Neuronal stem cell (in vitro differentiated cells): ENCODE measurements around the gene GSTP1. TPM values are rescaled to one million over a fixed set of nuclear protein-coding genes. Genes with fewer than 3 reads are reported as not detected.
A peak's percentile ranks its signal among the peaks of the same experiment; 100 is the strongest.

ENCODE experiments used
- DNase-seq: peaks from one replicate; pipeline ENCODE4 v3.0.0-alpha.2; 2013; ENCODE audit warnings: low spot score
- H2AFZ ChIP-seq: one replicate; pipeline ENCODE4 v1.6.1; 2013; ENCODE audit warnings: mild to moderate bottlenecking, low read length, inconsistent platforms
- H2AK5ac ChIP-seq: 2 replicates; pipeline ENCODE4 v1.6.1; 2013; ENCODE audit warnings: low read depth, mild to moderate bottlenecking, inconsistent platforms, low read length, moderate library complexity, mixed read lengths
- H2BK120ac ChIP-seq: 2 replicates; pipeline ENCODE4 v1.6.1; 2013; ENCODE audit warnings: low read depth, mild to moderate bottlenecking, inconsistent platforms, low read length, moderate library complexity, mixed read lengths
- H2BK12ac ChIP-seq: one replicate; pipeline ENCODE4 v1.6.1; 2013; ENCODE audit warnings: low read length, inconsistent platforms
- H2BK15ac ChIP-seq: 2 replicates; pipeline ENCODE4 v1.6.1; 2013; ENCODE audit warnings: mild to moderate bottlenecking, low read length, inconsistent platforms, mixed read lengths
- H2BK5ac ChIP-seq: one replicate; pipeline ENCODE4 v1.6.1; 2013; ENCODE audit warnings: inconsistent platforms, mild to moderate bottlenecking, low read length, moderate library complexity
- H3K14ac ChIP-seq: one replicate; pipeline ENCODE4 v1.6.1; 2013; ENCODE audit warnings: low read length, inconsistent platforms
- H3K18ac ChIP-seq: 2 replicates; pipeline ENCODE4 v1.6.1; 2013; ENCODE audit warnings: low read length, inconsistent platforms
- H3K23ac ChIP-seq: 2 replicates; pipeline ENCODE4 v1.6.1; 2013; ENCODE audit warnings: low read depth, mild to moderate bottlenecking, mixed read lengths, low read length, inconsistent platforms; ENCODE audit not compliant: poor library complexity
- H3K27ac ChIP-seq: replicated peaks from 3 replicates; pipeline ENCODE4 v1.5.1; 2013; ENCODE audit warnings: low read length, inconsistent platforms
- H3K27me3 ChIP-seq, 3 experiments: 2 replicates each; pipeline ENCODE4 v1.6.1; 2013; ENCODE audit warnings: low read length in 3 of 3, mild to moderate bottlenecking in 2 of 3, inconsistent platforms in 1 of 3, low read depth in 1 of 3, mixed read lengths in 1 of 3, moderate library complexity in 1 of 3; ENCODE audit not compliant: control insufficient read depth in 3 of 3, insufficient read depth in 3 of 3
- H3K36me3 ChIP-seq, 2 donors: replicated peaks in 1 of 2; 2 replicates each; pipeline ENCODE4 v1.6.1; 2013; ENCODE audit warnings: low read length in 2 of 2; ENCODE audit not compliant: control insufficient read depth in 2 of 2, insufficient read depth in 2 of 2
- H3K4ac ChIP-seq: 2 replicates; pipeline ENCODE4 v1.6.1; 2013; ENCODE audit warnings: inconsistent platforms, mild to moderate bottlenecking, low read length, moderate library complexity
- H3K4me1 ChIP-seq, 2 donors: 1 replicate in 1 of 2; 2 replicates in 1 of 2; pipeline ENCODE4 v1.6.1; 2013; ENCODE audit warnings: low read length in 2 of 2, low read depth in 1 of 2; ENCODE audit not compliant: control insufficient read depth in 2 of 2, insufficient read depth in 1 of 2
- H3K4me2 ChIP-seq: one replicate; pipeline ENCODE4 v1.6.1; 2013; ENCODE audit warnings: mild to moderate bottlenecking, low read length, inconsistent platforms; ENCODE audit not compliant: insufficient read depth, poor library complexity, severe bottlenecking
- H3K4me3 ChIP-seq, 2 donors: 2 replicates each; pipeline ENCODE4 v1.5.1; 2013; ENCODE audit warnings: low read length in 2 of 2, mild to moderate bottlenecking in 2 of 2, inconsistent platforms in 1 of 2, moderate library complexity in 1 of 2
- H3K79me1 ChIP-seq: one replicate; pipeline ENCODE4 v1.6.1; 2013; ENCODE audit warnings: low read depth, mild to moderate bottlenecking, inconsistent platforms, low read length, moderate library complexity
- H3K9ac ChIP-seq: one replicate; pipeline ENCODE4 v1.6.1; 2013; ENCODE audit warnings: mild to moderate bottlenecking, low read depth, low read length, inconsistent platforms; ENCODE audit not compliant: poor library complexity
- H3K9me3 ChIP-seq, 2 donors: replicated peaks in 1 of 2; 2 replicates each; pipeline versions ENCODE3 to v1.6.1; 2013; ENCODE audit warnings: low read length in 2 of 2, mild to moderate bottlenecking in 2 of 2, inconsistent platforms in 1 of 2, low read depth in 1 of 2, mixed read lengths in 1 of 2, moderate library complexity in 1 of 2; ENCODE audit not compliant: control insufficient read depth in 2 of 2, insufficient read depth in 1 of 2
- H4K8ac ChIP-seq: one replicate; pipeline ENCODE4 v1.6.1; 2013; ENCODE audit warnings: low read depth, mild to moderate bottlenecking, inconsistent platforms, low read length, moderate library complexity
- H4K91ac ChIP-seq: one replicate; pipeline ENCODE4 v1.6.1; 2013; ENCODE audit warnings: low read length, low read depth, mild to moderate bottlenecking, inconsistent platforms; ENCODE audit not compliant: poor library complexity
- WGBS, 2 donors: extraction: QIAGEN DNeasy Blood & Tissue Kit; methylation state at CpG; one replicate each; pipeline ENCODE4 v1.1.7; 2013; ENCODE audit warnings: missing lambda C conversion rate in 2 of 2, mixed read lengths in 1 of 2; ENCODE audit not compliant: insufficient read length in 2 of 2, insufficient replicate concordance in 1 of 2; ENCODE audit errors: extremely low coverage in 2 of 2; 5-methylcytosine and 5-hydroxymethylcytosine counted together
- polyA plus RNA-seq, 2 experiments: library from polyadenylated mRNA; stranded (reverse); fragments of 200-250 nt; gene quantifications; one replicate each; pipeline ENCODE4 v1.2.3, GENCODE V29; 2013

GSTP1 gene
- polyA plus RNA-seq (2013, experiment 1 of 2): 927 TPM
- 915 TPM for polyA plus RNA-seq (2013, experiment 2 of 2)

DNA sequence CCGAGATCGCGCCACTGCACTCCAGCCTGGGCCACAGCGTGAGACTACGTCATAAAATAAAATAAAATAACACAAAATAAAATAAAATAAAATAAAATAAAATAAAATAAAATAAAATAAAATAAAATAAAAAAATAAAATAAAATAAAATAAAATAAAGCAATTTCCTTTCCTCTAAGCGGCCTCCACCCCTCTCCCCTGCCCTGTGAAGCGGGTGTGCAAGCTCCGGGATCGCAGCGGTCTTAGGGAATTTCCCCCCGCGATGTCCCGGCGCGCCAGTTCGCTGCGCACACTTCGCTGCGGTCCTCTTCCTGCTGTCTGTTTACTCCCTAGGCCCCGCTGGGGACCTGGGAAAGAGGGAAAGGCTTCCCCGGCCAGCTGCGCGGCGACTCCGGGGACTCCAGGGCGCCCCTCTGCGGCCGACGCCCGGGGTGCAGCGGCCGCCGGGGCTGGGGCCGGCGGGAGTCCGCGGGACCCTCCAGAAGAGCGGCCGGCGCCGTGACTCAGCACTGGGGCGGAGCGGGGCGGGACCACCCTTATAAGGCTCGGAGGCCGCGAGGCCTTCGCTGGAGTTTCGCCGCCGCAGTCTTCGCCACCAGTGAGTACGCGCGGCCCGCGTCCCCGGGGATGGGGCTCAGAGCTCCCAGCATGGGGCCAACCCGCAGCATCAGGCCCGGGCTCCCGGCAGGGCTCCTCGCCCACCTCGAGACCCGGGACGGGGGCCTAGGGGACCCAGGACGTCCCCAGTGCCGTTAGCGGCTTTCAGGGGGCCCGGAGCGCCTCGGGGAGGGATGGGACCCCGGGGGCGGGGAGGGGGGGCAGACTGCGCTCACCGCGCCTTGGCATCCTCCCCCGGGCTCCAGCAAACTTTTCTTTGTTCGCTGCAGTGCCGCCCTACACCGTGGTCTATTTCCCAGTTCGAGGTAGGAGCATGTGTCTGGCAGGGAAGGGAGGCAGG lies at the start of gene GSTP1:
TSS of gene GSTP1 (plus strand) at position 566 of the 958 bp plus-strand sequence. CDS start at position 598, 32 bp downstream.
- Histone ChIP-seq H2AK5ac (peak within 1 kb of the TSS; percentile 96), H3K9me3 (peaks cover 3 to 6% of the 10 kb centered on the region in 2 donors), H4K91ac (peak within 1 kb of the TSS; percentile 81), H3K14ac (no peak within 1 kb of the TSS), H2BK120ac (peak within 1 kb of the TSS; percentile 33), H2BK15ac (peak within 1 kb of the TSS; percentile 50), H2AFZ (peak within 1 kb of the TSS; percentile 92), H3K27me3 (peaks cover 0 to 24% (median 11%) of the 10 kb centered on the region in 3 experiments), H4K8ac (peak within 1 kb of the TSS; percentile 7), H3K36me3 (peaks cover 20 to 39% of the 10 kb centered on the region in 2 donors), H3K79me1 (peaks cover 21% of the 10 kb centered on the region), H3K4me2 (peak within 1 kb of the TSS; percentile 84), H3K23ac (peak within 1 kb of the TSS; percentile 100), H3K18ac (peak within 1 kb of the TSS; percentile 99), H3K4me3 (peak within 1 kb of the TSS; percentile 87 to 88), H3K4me1 (peaks cover 16 to 25% of the 10 kb centered on the region in 2 donors), H3K9ac (peak within 1 kb of the TSS; percentile 92), H3K4ac (peak within 1 kb of the TSS; percentile 66), H2BK12ac (no peak within 1 kb of the TSS), H3K27ac (peak within 1 kb of the TSS; percentile 71), H2BK5ac (peak within 1 kb of the TSS; percentile 94)
- no CpG with 5 or more reads among the region's 81 CpGs for WGBS, 2 donors
- DNase-seq: peak; percentile 90

DNA sequence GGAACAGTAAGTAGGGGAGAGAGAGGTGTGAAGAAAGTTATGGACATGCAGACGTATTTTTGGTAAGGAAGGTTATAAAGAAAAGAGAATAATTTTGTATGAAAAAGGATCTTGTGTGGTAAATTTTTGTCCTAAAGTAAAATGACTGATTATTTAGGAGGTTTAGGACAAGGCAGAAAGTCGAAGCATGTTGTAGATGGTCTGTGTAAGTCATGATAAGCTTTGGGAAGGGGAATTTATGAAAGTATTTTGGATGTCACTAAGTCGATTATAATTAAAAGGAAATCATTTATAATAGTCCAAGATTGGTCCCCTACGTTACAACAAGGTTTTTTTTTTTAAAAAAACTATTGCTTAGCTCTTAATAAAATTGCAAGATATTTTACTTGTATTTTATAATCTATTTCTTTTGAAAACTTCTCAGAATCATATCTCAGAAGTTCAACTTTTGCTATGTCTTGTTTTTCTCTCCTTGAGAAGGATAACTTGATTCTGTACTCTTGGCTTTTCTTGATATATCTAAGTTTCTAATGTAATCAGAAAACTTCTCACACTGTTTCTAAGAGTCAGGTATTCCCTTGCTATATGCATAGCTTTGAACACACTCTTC lies 49.4 kb upstream of the GSTP1 start:
- Histone ChIP-seq H4K91ac (no peak overlapping the region), H4K8ac (no peak overlapping the region), H3K4me2 (no peak overlapping the region), H3K18ac (no peak overlapping the region), H3K4ac (no peak overlapping the region), H2BK12ac (no peak overlapping the region), H2BK120ac (no peak overlapping the region), H2BK5ac (no peak overlapping the region), H2BK15ac (no peak overlapping the region), H3K4me1 (no peaks in the 10 kb centered on the region), H2AK5ac (no peak overlapping the region), H3K23ac (no peak overlapping the region), H3K27me3 (no peaks in the 10 kb centered on the region), H3K4me3 (no peak overlapping the region), H3K9ac (no peak overlapping the region), H3K79me1 (no peaks in the 10 kb centered on the region), H3K36me3 (no peaks in the 10 kb centered on the region), H3K14ac (no peak overlapping the region), H3K9me3 (peaks cover 13 to 19% of the 10 kb centered on the region in 2 donors), H3K27ac (no peak overlapping the region), H2AFZ (no peak overlapping the region)
- WGBS, 2 donors: 100% methylated on average over 1 of the region's 4 CpGs
- peak; percentile 15 for DNase-seq

DNA sequence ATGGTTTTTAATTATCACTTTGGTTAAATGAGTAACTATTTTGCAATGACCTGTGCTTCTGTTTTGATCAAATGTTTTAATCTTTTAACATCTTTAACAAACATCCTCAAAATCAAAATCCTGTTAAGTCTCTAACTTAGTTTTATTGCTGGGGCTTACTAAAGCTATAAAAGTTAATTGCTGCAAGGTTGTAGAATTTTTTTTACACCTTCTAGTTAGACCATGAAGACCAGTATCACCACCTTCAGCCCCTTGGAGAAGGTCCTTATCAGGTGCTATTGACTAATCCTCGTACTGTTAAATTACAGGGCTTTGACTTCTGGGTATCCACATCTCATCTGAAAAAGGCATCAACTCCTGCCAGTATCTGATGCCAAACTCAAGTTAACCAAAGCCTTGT lies 48.1 kb upstream of the GSTP1 start:
- Histone ChIP-seq H3K18ac (no peak overlapping the region), H3K4ac (no peak overlapping the region), H4K8ac (no peak overlapping the region), H2AFZ (no peak overlapping the region), H3K4me3 (no peak overlapping the region), H2AK5ac (no peak overlapping the region), H3K23ac (no peak overlapping the region), H2BK12ac (no peak overlapping the region), H3K4me1 (no peaks in the 10 kb centered on the region), H3K27me3 (no peaks in the 10 kb centered on the region), H4K91ac (no peak overlapping the region), H3K14ac (no peak overlapping the region), H3K4me2 (no peak overlapping the region), H3K36me3 (no peaks in the 10 kb centered on the region), H2BK5ac (no peak overlapping the region), H3K9me3 (peaks cover 13 to 19% of the 10 kb centered on the region in 2 donors), H3K79me1 (no peaks in the 10 kb centered on the region), H3K27ac (no peak overlapping the region), H3K9ac (no peak overlapping the region), H2BK120ac (no peak overlapping the region), H2BK15ac (no peak overlapping the region)
- WGBS, 2 donors: no CpG with 5 or more reads among the region's 1 CpG
- no peak for DNase-seq

DNA sequence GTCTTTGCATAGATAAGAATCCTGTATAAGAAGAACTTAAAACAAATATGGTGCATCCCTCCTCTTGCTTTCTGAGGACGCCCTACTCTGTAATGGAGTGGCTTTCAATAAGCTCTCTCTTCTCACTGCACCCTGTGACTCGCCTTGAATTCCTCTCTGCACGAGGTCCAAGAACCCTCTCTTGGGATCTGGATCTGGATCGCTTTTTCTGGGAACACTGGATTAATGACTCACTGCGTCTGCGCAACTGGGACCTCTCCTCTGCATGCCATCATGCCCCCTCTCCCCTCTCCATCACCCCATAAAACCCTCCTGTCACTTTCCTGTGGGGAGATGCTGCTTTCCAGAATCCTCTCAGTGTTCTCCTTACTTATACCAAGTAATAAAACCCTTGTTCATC lies 45.3 kb upstream of the GSTP1 start:
- no CpG with 5 or more reads among the region's 6 CpGs for WGBS, 2 donors
- no peak overlapping the region for H2BK5ac ChIP-seq
- no peak overlapping the region for H2BK120ac ChIP-seq
- peaks cover 6 to 19% of the 10 kb centered on the region in 2 donors for H3K9me3 ChIP-seq
- H3K27me3 ChIP-seq: no peaks in the 10 kb centered on the region
- no peak overlapping the region for H2AFZ ChIP-seq
- no peak overlapping the region for H4K8ac ChIP-seq
- H3K36me3 ChIP-seq: no peaks in the 10 kb centered on the region
- no peak overlapping the region for H2BK15ac ChIP-seq
- H3K9ac ChIP-seq: no peak overlapping the region
- H3K4me2 ChIP-seq: no peak overlapping the region
- no peak overlapping the region for H4K91ac ChIP-seq
- H2BK12ac ChIP-seq: no peak overlapping the region
- no peak overlapping the region for H3K27ac ChIP-seq
- no peak for DNase-seq
- no peak overlapping the region for H3K4ac ChIP-seq
- no peak overlapping the region for H2AK5ac ChIP-seq
- H3K14ac ChIP-seq: no peak overlapping the region
- H3K18ac ChIP-seq: no peak overlapping the region
- no peaks in the 10 kb centered on the region for H3K79me1 ChIP-seq
- H3K4me3 ChIP-seq: no peak overlapping the region
- H3K23ac ChIP-seq: no peak overlapping the region
- peaks cover 0 to 3% of the 10 kb centered on the region in 2 donors for H3K4me1 ChIP-seq
